Ishikawa (cell line): Measurements from ENCODE around the gene THSD4.

Source experiments
- CEBPB ChIP-seq: IDR thresholded peaks from 2 replicates; pipeline ENCODE4 v1.6.1; 2012
- CREB1 ChIP-seq: IDR thresholded peaks from 2 replicates; pipeline ENCODE4 v1.6.1; 2012; ENCODE audit warnings: low read depth
- EGR1 ChIP-seq: IDR thresholded peaks from 2 replicates; pipeline ENCODE4 v1.6.1; 2012
- EP300 ChIP-seq: IDR thresholded peaks from 2 replicates; pipeline ENCODE4 v1.6.1; 2012; ENCODE audit warnings: borderline replicate concordance
- FOXM1 ChIP-seq: IDR thresholded peaks from 2 replicates; pipeline ENCODE4 v1.6.1; 2012; ENCODE audit warnings: low read depth, borderline replicate concordance
- NFIC ChIP-seq: IDR thresholded peaks from 2 replicates; pipeline ENCODE4 v1.6.1; 2012
- RAD21 ChIP-seq: IDR thresholded peaks from 2 replicates; pipeline ENCODE4 v1.6.1; 2012; ENCODE audit warnings: low read depth
- TAF1 ChIP-seq: IDR thresholded peaks from 2 replicates; pipeline ENCODE4 v1.6.1; 2012; ENCODE audit warnings: low read depth, mild to moderate bottlenecking
- TCF12 ChIP-seq: IDR thresholded peaks from 2 replicates; pipeline ENCODE4 v1.6.1; 2012; ENCODE audit warnings: low read depth
- TEAD4 ChIP-seq: IDR thresholded peaks from 2 replicates; pipeline ENCODE4 v1.6.1; 2012
- YY1 ChIP-seq: IDR thresholded peaks from 2 replicates; pipeline ENCODE4 v1.6.1; 2012; ENCODE audit warnings: low read depth
- ZBTB7A ChIP-seq: IDR thresholded peaks from 2 replicates; pipeline ENCODE4 v1.6.1; 2012; ENCODE audit warnings: low read depth
- TF ChIP-seq, protein P1 (sequence below): IDR thresholded peaks from 2 replicates; pipeline ENCODE4 v1.6.1; 2012; ENCODE audit warnings: low read depth, mild to moderate bottlenecking
- TF ChIP-seq, protein P2 (sequence below): IDR thresholded peaks from 2 replicates; pipeline ENCODE4 v1.6.1; 2012
- TF ChIP-seq, protein P3 (sequence below): IDR thresholded peaks from 2 replicates; pipeline ENCODE4 v1.6.1; 2012

Gene THSD4

GRCh38 chr15:71753346-71753745 lies 638.1 kb downstream of the THSD4 start:
- no peak for TF ChIP-seq ZBTB7A
- TF ChIP-seq YY1: no peak
- no peak for TF ChIP-seq EP300
- TF ChIP-seq, protein P1, sequence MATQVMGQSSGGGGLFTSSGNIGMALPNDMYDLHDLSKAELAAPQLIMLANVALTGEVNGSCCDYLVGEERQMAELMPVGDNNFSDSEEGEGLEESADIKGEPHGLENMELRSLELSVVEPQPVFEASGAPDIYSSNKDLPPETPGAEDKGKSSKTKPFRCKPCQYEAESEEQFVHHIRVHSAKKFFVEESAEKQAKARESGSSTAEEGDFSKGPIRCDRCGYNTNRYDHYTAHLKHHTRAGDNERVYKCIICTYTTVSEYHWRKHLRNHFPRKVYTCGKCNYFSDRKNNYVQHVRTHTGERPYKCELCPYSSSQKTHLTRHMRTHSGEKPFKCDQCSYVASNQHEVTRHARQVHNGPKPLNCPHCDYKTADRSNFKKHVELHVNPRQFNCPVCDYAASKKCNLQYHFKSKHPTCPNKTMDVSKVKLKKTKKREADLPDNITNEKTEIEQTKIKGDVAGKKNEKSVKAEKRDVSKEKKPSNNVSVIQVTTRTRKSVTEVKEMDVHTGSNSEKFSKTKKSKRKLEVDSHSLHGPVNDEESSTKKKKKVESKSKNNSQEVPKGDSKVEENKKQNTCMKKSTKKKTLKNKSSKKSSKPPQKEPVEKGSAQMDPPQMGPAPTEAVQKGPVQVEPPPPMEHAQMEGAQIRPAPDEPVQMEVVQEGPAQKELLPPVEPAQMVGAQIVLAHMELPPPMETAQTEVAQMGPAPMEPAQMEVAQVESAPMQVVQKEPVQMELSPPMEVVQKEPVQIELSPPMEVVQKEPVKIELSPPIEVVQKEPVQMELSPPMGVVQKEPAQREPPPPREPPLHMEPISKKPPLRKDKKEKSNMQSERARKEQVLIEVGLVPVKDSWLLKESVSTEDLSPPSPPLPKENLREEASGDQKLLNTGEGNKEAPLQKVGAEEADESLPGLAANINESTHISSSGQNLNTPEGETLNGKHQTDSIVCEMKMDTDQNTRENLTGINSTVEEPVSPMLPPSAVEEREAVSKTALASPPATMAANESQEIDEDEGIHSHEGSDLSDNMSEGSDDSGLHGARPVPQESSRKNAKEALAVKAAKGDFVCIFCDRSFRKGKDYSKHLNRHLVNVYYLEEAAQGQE: no peak
- TF ChIP-seq TAF1: no peak
- no peak for TF ChIP-seq NFIC
- TF ChIP-seq CEBPB: no peak
- TF ChIP-seq, protein P2, sequence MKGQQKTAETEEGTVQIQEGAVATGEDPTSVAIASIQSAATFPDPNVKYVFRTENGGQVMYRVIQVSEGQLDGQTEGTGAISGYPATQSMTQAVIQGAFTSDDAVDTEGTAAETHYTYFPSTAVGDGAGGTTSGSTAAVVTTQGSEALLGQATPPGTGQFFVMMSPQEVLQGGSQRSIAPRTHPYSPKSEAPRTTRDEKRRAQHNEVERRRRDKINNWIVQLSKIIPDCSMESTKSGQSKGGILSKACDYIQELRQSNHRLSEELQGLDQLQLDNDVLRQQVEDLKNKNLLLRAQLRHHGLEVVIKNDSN: no peak
- no peak for TF ChIP-seq TEAD4
- no peak for TF ChIP-seq EGR1
- TF ChIP-seq RAD21: no peak

GRCh38 chr15:71754660-71755059 lies 639.4 kb downstream of the THSD4 start:
- TF ChIP-seq, protein P2: no peak
- no peak for TF ChIP-seq TCF12
- TF ChIP-seq, protein P3, sequence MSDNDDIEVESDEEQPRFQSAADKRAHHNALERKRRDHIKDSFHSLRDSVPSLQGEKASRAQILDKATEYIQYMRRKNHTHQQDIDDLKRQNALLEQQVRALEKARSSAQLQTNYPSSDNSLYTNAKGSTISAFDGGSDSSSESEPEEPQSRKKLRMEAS: no peak
- no peak for TF ChIP-seq EP300
- no peak for TF ChIP-seq RAD21
- no peak for TF ChIP-seq FOXM1

- TF ChIP-seq NFIC (no peak), CREB1 (no peak), FOXM1 (no peak), RAD21 (no peak)
- TF ChIP-seq, protein P3: no peak
Measured at GRCh38 chr15:71755092-71755970, 640.1 kb downstream of the THSD4 start.

DNA sequence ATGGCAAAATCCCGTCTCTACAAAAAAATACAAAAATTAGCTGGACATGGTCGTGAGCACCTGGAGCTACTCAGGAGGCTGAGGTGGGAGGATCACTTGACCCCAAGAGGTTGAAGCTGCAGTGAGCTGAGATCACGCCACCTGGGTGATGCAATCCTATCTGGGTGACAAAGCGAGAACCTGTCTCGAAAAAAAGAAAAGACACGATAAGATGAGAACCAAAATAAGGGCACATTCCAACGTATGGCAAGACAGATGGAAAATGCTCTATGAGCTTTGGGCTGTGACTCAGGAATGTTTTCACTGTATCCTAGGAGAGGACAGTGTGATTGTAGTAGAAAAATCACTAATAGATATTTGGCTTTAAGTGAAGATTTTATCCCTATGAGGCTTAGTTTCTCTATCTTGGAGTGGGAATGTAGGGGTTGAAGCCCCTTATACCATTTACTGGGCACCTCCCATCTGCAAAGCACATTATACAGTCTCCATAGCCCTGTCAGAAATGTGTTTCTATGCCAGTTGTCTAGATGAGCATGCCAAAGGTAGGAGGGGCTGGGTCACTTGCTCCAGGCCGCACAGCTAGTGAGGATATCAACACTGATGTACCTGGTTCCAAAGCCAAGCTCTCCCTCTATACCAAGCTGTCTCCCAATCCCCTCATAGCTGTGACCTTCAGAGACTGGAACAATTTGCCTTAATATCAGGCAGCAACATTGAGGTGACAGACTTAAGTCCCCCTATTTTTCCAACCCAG lies 641.5 kb downstream of the THSD4 start:
- TF ChIP-seq NFIC: no peak
- no peak for TF ChIP-seq FOXM1
- no peak for TF ChIP-seq EP300

DNA sequence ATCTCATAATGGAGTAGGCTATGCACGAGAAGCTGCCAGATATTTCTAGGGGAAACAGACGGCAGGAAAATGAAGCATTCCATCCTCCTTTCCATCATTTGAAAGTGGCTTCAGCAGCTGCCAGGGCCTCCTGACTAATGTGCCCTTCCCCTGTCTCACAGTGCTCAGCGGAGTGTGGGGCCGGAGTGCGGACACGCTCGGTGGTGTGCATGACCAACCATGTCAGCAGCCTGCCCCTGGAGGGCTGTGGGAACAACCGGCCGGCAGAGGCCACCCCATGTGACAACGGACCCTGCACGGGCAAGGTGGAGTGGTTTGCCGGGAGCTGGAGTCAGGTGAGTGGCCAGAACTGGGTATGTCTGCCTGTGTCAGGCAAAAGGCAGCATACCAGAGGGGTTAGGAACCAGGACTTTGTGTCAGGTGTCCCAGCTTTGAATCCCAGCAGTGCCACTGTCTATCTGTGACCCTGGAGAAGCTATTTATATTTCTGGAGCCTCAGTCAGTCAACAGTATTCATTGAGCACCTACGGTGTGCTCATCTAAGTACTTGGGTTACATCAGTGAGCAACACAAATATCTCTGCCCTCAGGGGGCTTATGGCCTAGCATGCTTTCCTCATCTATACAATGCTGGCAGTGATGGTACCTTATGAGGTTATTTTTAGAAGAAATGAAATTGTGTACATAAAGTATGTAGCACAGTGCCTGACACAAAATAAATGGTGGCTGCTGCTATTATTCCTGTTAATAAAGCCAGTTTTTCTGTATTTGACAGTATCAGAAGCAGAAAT lies 642.7 kb downstream of the THSD4 start:
- TF ChIP-seq TEAD4: no peak
- no peak for TF ChIP-seq RAD21
- TF ChIP-seq EP300: no peak
- TF ChIP-seq NFIC: no peak
- TF ChIP-seq, protein P1: no peak
- TF ChIP-seq TAF1: no peak
- TF ChIP-seq FOXM1: no peak
- no peak for TF ChIP-seq EGR1
- TF ChIP-seq CEBPB: no peak
- TF ChIP-seq, protein P2: no peak
- TF ChIP-seq, protein P3: no peak
- TF ChIP-seq YY1: no peak
